Activated T-helper 17 cell treated with anti-CD3 and anti-CD28 coated beads, Interleukin-2, amount 50 U/mL, for 72 hours (primary cell): ENCODE results near the gene HSPB1. TPM values are rescaled to one million over a fixed set of nuclear protein-coding genes. Genes with fewer than 3 reads are reported as not detected.
"Not testable (repeated sequence)": the region's sequence is repeated elsewhere in the genome, so short reads cannot be mapped to it uniquely, and the experiment has no call there.

ENCODE experiments used
- ATAC-seq: fragments of 150-1000 bp; cut with Tn5 transposase; replicated peaks from 2 replicates; pipeline ENCODE4 v1.10.0; 2021; ENCODE audit warnings: mild to moderate bottlenecking, moderate library complexity
- H3K27ac Mint-ChIP-seq: one replicate; pipeline ENCODE4 v1.8.0; 2022; ENCODE audit warnings: mixed read lengths
- H3K27me3 Mint-ChIP-seq: one replicate; pipeline ENCODE4 v1.8.0; 2022; ENCODE audit warnings: mixed read lengths
- H3K36me3 Mint-ChIP-seq: one replicate; pipeline ENCODE4 v1.8.0; 2022; ENCODE audit warnings: low read depth, mild to moderate bottlenecking, mixed read lengths
- H3K4me1 Mint-ChIP-seq: one replicate; pipeline ENCODE4 v1.8.0; 2022; ENCODE audit warnings: mixed read lengths
- H3K4me3 Mint-ChIP-seq: one replicate; pipeline ENCODE4 v1.8.0; 2022; ENCODE audit warnings: mild to moderate bottlenecking, mixed read lengths
- H3K9me3 Mint-ChIP-seq: one replicate; pipeline ENCODE4 v1.8.0; 2022; ENCODE audit warnings: mixed read lengths
- total RNA-seq, 2 donors: library from RNA; stranded (reverse); gene quantifications; one replicate each; pipeline ENCODE4 v1.2.3, GENCODE V29; 2022

The HSPB1 gene
- total RNA-seq, 2 donors from 2014 or later, result 28.0 to 71.7 TPM

- H3K27me3 Mint-ChIP-seq, result peaks cover 33% of the 10 kb centered on the region
- not testable (repeated sequence) for H3K9me3 Mint-ChIP-seq, H3K27ac Mint-ChIP-seq, ATAC-seq, H3K4me3 Mint-ChIP-seq, H3K36me3 Mint-ChIP-seq
- peaks cover 12% of the 10 kb centered on the region for H3K4me1 Mint-ChIP-seq
Observed at GRCh38 chr7:76271384-76271783, 31.1 kb upstream of the HSPB1 start.

- peaks cover 37% of the 10 kb centered on the region for H3K27me3 Mint-ChIP-seq
- no peaks in the 10 kb centered on the region for H3K9me3 Mint-ChIP-seq
- no peak overlapping the region for H3K27ac Mint-ChIP-seq
- peaks cover 12% of the 10 kb centered on the region for H3K4me1 Mint-ChIP-seq
- no peak for ATAC-seq
- H3K36me3 Mint-ChIP-seq, result no peaks in the 10 kb centered on the region
- no peak overlapping the region for H3K4me3 Mint-ChIP-seq
Observed at GRCh38 chr7:76272142-76272541, 30.3 kb upstream of the HSPB1 start.

GRCh38 chr7:76272851-76273497 lies 29.5 kb upstream of the HSPB1 start:
- no peak overlapping the region for H3K27ac Mint-ChIP-seq
- H3K9me3 Mint-ChIP-seq, result no peaks in the 10 kb centered on the region
- no peaks in the 10 kb centered on the region for H3K36me3 Mint-ChIP-seq
- peaks cover 38% of the 10 kb centered on the region for H3K27me3 Mint-ChIP-seq
- H3K4me1 Mint-ChIP-seq, result peaks cover 12% of the 10 kb centered on the region
- ATAC-seq, result peak; percentile 26
- H3K4me3 Mint-ChIP-seq, result peak overlapping the region; percentile 5

GRCh38 chr7:76273503-76273902 lies 29.0 kb upstream of the HSPB1 start:
- ATAC-seq, result peak; percentile 66
- peaks cover 34% of the 10 kb centered on the region for H3K27me3 Mint-ChIP-seq
- H3K9me3 Mint-ChIP-seq, result no peaks in the 10 kb centered on the region
- H3K27ac Mint-ChIP-seq, result no peak overlapping the region
- no peaks in the 10 kb centered on the region for H3K36me3 Mint-ChIP-seq
- H3K4me3 Mint-ChIP-seq, result peak overlapping the region; percentile 5
- H3K4me1 Mint-ChIP-seq, result peaks cover 12% of the 10 kb centered on the region

DNA sequence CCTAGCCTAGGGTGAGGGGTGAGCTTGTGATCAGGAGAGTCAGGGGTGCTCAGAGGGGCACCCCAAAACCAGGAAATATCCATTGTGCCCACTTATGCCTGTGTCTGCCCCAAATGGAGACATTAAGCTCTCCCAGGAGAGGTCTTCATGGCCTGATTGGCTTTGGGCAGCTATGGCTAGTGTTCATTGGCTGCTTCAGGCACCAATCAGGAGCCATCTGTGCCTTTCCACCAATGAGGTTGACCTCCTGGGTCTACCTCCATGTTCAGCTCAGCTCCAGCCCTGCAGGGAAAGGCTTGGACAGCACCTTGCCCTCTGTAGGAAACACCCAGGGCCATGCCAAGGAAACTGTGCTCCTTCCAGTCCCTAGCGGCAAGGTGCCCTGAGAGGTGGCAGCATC lies 23.9 kb upstream of the HSPB1 start:
- Mint-ChIP-seq H3K9me3 (no peaks in the 10 kb centered on the region), H3K4me1 (peaks cover 12% of the 10 kb centered on the region), H3K36me3 (peaks cover 6% of the 10 kb centered on the region), H3K4me3 (no peak overlapping the region), H3K27ac (no peak overlapping the region), H3K27me3 (peaks cover 37% of the 10 kb centered on the region)
- ATAC-seq, result peak; percentile 41

DNA sequence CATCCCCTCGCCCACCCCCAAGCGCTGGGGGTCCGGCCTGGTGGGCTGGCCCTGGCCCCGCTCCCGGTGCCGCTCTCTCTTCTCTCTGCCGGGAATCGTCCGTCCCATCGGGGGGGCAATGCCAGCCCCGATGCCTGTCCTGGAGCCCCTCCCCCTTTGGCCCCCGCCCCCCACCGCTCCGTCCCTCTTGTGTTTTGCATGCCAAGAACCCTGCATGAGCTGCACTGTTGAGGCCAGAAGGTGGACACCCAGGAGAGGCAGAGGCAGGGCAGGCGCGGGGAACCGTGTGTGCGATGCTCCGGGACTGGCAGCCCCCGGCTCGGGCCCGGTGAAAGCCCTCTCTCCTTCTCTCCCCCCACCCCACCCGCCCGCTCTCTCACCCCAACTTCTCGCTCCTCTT lies 22.1 kb upstream of the HSPB1 start:
- no peak overlapping the region for H3K27ac Mint-ChIP-seq
- H3K4me3 Mint-ChIP-seq, result peak overlapping the region; percentile 65
- peaks cover 6% of the 10 kb centered on the region for H3K36me3 Mint-ChIP-seq
- peaks cover 9% of the 10 kb centered on the region for H3K4me1 Mint-ChIP-seq
- peaks cover 41% of the 10 kb centered on the region for H3K27me3 Mint-ChIP-seq
- no peak for ATAC-seq
- H3K9me3 Mint-ChIP-seq, result no peaks in the 10 kb centered on the region

GRCh38 chr7:76281006-76281705 lies 21.3 kb upstream of the HSPB1 start:
- Mint-ChIP-seq H3K4me1 (peaks cover 9% of the 10 kb centered on the region), H3K4me3 (peak overlapping the region; percentile 65), H3K27me3 (peaks cover 41% of the 10 kb centered on the region), H3K27ac (no peak overlapping the region), H3K9me3 (no peaks in the 10 kb centered on the region), H3K36me3 (peaks cover 6% of the 10 kb centered on the region)
- peak; percentile 40 for ATAC-seq

DNA sequence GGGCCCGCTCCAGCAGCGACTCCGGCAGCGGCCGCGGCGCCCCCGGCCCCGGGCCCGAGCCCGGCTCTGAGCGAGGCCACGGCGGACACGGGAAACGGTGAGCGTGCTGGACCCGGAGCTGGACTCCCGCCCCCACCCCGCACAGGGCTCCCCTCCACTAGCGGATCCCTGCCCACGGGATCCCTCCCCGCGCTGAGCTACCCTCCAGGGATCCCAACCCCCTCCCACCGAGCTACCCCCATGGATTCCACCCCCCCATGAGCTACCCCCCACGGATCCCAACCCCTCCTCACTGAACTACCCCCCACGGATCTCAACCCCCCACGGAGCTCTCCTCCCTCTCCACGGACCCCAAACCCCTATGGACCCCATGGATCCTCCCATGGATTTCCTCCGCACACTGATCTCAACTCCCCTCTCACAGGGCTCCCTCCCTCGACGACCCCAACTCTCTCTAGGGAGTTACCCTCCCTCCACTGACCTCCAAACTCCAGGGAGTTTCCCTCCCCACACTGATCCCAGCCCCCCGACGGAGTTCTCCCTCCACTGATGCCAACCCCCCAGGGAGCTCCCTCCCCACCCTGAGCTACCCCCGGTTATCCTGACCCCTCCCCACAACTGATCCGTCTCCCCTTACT lies 20.6 kb upstream of the HSPB1 start:
- peaks cover 9% of the 10 kb centered on the region for H3K4me1 Mint-ChIP-seq
- no peaks in the 10 kb centered on the region for H3K9me3 Mint-ChIP-seq
- peaks cover 6% of the 10 kb centered on the region for H3K36me3 Mint-ChIP-seq
- H3K27ac Mint-ChIP-seq, result no peak overlapping the region
- peak overlapping the region; percentile 66 for H3K4me3 Mint-ChIP-seq
- ATAC-seq, result no peak
- peaks cover 40% of the 10 kb centered on the region for H3K27me3 Mint-ChIP-seq

DNA sequence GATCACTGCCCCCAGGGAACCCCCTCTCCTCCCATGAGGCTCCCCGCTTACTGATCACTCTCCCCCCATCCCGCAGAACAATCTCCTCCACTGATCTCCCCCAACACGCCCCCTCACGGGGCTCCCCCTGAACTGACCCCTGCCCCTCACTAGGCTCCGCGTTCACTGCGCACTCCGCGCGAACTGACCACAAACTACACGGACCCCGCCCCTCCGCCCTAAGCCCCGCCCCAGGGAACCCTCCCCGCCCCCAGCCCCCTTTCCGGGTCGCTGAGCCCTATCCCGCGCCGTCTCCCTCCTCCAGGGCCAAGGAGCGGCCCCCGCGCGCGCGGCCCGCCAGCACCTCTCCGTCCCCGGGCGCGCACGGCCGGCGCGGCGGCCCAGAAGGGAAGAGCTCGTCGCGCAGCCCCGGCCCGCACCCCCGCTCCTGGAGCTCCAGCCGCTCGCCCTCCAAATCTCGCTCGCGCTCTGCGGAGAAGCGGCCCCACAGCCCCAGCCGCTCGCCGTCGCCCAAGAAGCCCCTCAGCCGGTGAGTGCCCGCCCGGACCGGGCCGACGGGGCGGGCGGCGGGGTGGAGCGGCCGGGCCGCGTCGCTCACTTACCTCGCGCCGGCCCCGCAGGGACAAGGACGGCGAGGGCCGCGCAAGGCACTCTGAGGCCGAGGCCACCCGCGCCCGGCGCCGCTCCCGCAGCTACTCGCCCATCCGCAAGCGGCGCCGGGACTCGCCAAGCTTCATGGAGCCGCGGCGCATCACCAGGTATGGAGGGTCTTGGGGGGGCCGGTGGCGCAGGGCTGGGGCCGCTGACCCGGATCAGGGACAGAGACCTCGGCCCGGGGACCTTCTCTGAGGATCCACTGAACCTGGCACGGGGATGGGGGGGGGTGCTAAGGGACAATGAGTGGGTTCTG lies 19.9 kb upstream of the HSPB1 start:
- Mint-ChIP-seq H3K27ac (no peak overlapping the region), H3K4me3 (peak overlapping the region; percentile 66), H3K4me1 (peaks cover 9% of the 10 kb centered on the region), H3K27me3 (peaks cover 37% of the 10 kb centered on the region), H3K36me3 (peaks cover 6% of the 10 kb centered on the region), H3K9me3 (no peaks in the 10 kb centered on the region)
- ATAC-seq, result peak; percentile 33

GRCh38 chr7:76283254-76284159 lies 19.0 kb upstream of the HSPB1 start:
- H3K4me3 Mint-ChIP-seq, result peak overlapping the region; percentile 55
- H3K27me3 Mint-ChIP-seq, result peaks cover 35% of the 10 kb centered on the region
- no peak overlapping the region for H3K27ac Mint-ChIP-seq
- peaks cover 6% of the 10 kb centered on the region for H3K36me3 Mint-ChIP-seq
- no peaks in the 10 kb centered on the region for H3K9me3 Mint-ChIP-seq
- H3K4me1 Mint-ChIP-seq, result peaks cover 9% of the 10 kb centered on the region
- ATAC-seq, result no peak

DNA sequence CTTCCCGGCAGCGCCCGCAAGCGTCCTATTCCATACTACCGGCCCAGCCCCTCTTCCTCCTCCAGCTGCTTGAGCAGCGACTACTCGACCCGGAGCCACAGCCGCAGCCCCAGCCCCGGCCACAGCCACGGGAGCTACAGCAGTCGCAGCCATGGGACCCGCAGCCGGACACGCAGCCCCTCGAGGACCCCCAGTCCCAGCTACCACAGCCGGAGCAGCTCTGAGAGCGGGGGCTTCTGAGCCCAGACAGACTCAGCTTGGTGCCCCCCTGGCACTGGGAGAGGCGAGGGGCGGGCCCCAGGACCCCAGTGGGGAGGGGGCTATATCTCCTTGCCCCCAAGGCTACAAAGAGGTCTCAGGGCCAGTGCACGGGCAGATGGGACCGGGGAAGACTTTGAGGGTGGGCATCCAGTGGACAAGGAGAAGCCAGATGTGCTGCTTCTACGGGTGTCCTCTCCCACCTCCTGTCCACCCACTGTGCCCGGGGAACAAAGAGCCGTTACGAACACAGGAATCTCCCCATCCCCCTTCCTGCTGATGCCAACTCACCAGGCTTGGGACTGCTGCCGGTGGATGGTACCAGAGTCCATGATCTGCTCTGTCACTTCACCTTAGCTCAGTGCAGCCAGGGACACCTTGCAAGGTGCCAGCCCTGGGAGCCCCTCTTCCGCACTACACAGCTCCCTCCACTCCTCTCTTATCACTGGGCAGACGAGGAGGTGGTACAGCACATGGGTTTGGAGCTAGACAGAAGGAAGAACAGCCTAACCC lies 16.7 kb upstream of the HSPB1 start:
- no peak for ATAC-seq
- peaks cover 6% of the 10 kb centered on the region for H3K4me1 Mint-ChIP-seq

GRCh38 chr7:76286842-76287403 lies 15.6 kb upstream of the HSPB1 start:
- H3K4me1 Mint-ChIP-seq, result peaks cover 9% of the 10 kb centered on the region
- no peaks in the 10 kb centered on the region for H3K36me3 Mint-ChIP-seq
- ATAC-seq, result no peak
- peaks cover 15% of the 10 kb centered on the region for H3K27me3 Mint-ChIP-seq
- no peak overlapping the region for H3K4me3 Mint-ChIP-seq
- H3K9me3 Mint-ChIP-seq, result no peaks in the 10 kb centered on the region
- no peak overlapping the region for H3K27ac Mint-ChIP-seq

More for the DNA sequence above, 16.7 kb upstream of the HSPB1 start:
- peaks cover 22% of the 10 kb centered on the region for H3K27me3 Mint-ChIP-seq
- no peaks in the 10 kb centered on the region for H3K9me3 Mint-ChIP-seq
- H3K4me3 Mint-ChIP-seq, result no peak overlapping the region
- H3K36me3 Mint-ChIP-seq, result peaks cover 5% of the 10 kb centered on the region
- H3K27ac Mint-ChIP-seq, result no peak overlapping the region
